MG63 (cell line): ENCODE measurements around the gene MYCBPAP. TPM values are rescaled to one million over a fixed set of nuclear protein-coding genes. Genes with fewer than 3 reads are reported as not detected.

Experiments used
- DNase-seq: peaks from one replicate; pipeline ENCODE4 v3.0.0-alpha.2; 2020
- H3K27me3 ChIP-seq: fragments of 250-450 bp; sonication (Bioruptor Pico); 2 replicates; pipeline ENCODE4 v1.5.1; 2020; ENCODE audit warnings: mild to moderate bottlenecking, moderate library complexity
- H3K36me3 ChIP-seq: fragments of 250-450 bp; sonication (Bioruptor Pico); 2 replicates; pipeline ENCODE4 v1.5.1; 2020; ENCODE audit warnings: mild to moderate bottlenecking, moderate library complexity
- H3K4me3 ChIP-seq: fragments of 250-450 bp; sonication (Bioruptor Pico); 2 replicates; pipeline ENCODE4 v1.5.1; 2020; ENCODE audit warnings: mild to moderate bottlenecking, moderate library complexity
- H3K9me3 ChIP-seq: fragments of 250-450 bp; sonication (Bioruptor Pico); 2 replicates; pipeline ENCODE4 v1.5.1; 2020; ENCODE audit warnings: mild to moderate bottlenecking, moderate library complexity
- total RNA-seq: library from RNA; depleted of rRNA; stranded (reverse); fragments of >200 nt; shearing (Covaris generic); gene quantifications from 2 replicates; pipeline ENCODE4 v1.2.3, GENCODE V29; 2014; ENCODE audit warnings: low replicate concordance

Gene MYCBPAP
- total RNA-seq, 1 experiment from 2014 or later = not detected

DNA sequence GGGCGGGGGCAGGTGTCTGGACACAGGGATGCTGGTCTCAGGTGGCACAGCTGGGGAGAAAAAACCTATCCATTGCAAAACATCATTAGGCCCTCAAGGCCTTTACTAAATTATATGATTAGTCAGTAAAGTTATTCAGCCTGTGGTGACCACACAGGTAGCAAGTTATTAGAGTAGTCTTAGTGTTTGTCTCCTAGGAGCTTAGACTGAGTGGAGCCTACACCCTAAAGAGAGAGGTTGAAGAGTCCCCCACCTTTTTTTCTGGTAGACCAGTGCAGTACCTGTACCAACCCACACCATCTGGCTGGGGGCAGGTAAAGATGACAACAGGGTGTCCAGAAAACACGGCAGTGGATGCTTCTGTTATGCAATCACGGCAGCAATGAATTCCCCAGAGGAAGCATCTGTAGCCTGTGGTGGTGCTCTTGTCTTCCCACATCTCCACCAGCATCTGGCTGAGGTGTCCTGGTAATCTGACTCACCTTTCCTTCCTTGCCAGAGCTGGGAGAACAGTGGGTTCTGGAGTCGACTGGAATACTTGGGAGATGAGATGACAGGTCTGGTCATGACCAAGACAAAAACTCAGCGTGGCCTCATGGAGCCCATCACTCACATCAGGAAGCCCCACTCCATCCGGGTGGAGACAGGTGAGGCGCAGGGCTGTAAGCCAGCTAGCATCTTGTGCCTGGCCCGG, 11.0 kb downstream of the MYCBPAP start:
- Histone ChIP-seq H3K27me3 (no peaks in the 10 kb centered on the region), H3K4me3 (no peak overlapping the region), H3K9me3 (no peaks in the 10 kb centered on the region), H3K36me3 (no peaks in the 10 kb centered on the region)
- DNase-seq = no peak

DNA sequence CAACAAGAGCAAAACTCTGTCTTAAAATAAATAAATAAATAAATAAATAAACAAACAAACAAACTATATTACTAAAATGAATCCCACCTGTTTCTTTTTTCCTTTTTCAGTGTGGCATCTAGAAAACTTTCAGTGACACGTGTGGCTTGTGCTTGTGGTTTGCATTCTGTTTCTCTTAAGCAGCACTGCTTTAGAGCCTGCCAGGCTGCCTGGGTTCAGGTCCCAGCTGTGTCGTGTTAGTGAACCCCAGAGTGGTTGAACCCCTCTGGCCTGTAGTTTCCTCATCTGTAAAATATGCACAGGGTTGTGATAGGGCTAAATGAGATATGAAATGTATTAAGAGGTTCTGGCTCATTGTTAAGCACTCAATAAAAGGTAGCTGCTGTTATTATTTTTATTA, 12.2 kb downstream of the MYCBPAP start:
- no peak for DNase-seq
- Histone ChIP-seq H3K36me3 (no peaks in the 10 kb centered on the region), H3K27me3 (no peaks in the 10 kb centered on the region), H3K9me3 (no peaks in the 10 kb centered on the region), H3K4me3 (no peak overlapping the region)

- DNase-seq = no peak
- Histone ChIP-seq H3K36me3 (no peaks in the 10 kb centered on the region), H3K4me3 (no peak overlapping the region), H3K9me3 (no peaks in the 10 kb centered on the region), H3K27me3 (no peaks in the 10 kb centered on the region)
Observed at GRCh38 chr17:50521514-50521913, 13.3 kb downstream of the MYCBPAP start.

GRCh38 chr17:50522766-50523165, 14.5 kb downstream of the MYCBPAP start:
- no peaks in the 10 kb centered on the region for H3K36me3 ChIP-seq
- no peaks in the 10 kb centered on the region for H3K27me3 ChIP-seq
- H3K4me3 ChIP-seq = no peak overlapping the region
- DNase-seq = no peak
- H3K9me3 ChIP-seq = no peaks in the 10 kb centered on the region

- Histone ChIP-seq H3K27me3 (no peaks in the 10 kb centered on the region), H3K9me3 (no peaks in the 10 kb centered on the region), H3K4me3 (no peak overlapping the region), H3K36me3 (no peaks in the 10 kb centered on the region)
- DNase-seq = no peak
Observed at GRCh38 chr17:50523208-50523607, 15.0 kb downstream of the MYCBPAP start.

GRCh38 chr17:50524838-50525237, 16.6 kb downstream of the MYCBPAP start:
- Histone ChIP-seq H3K36me3 (no peaks in the 10 kb centered on the region), H3K4me3 (no peak overlapping the region), H3K27me3 (no peaks in the 10 kb centered on the region), H3K9me3 (no peaks in the 10 kb centered on the region)
- DNase-seq = no peak

GRCh38 chr17:50527155-50527762, 19.0 kb downstream of the MYCBPAP start:
- no peak for DNase-seq
- H3K36me3 ChIP-seq = no peaks in the 10 kb centered on the region
- H3K4me3 ChIP-seq = no peak overlapping the region
- H3K27me3 ChIP-seq = peaks cover 5% of the 10 kb centered on the region
- H3K9me3 ChIP-seq = no peaks in the 10 kb centered on the region

DNA sequence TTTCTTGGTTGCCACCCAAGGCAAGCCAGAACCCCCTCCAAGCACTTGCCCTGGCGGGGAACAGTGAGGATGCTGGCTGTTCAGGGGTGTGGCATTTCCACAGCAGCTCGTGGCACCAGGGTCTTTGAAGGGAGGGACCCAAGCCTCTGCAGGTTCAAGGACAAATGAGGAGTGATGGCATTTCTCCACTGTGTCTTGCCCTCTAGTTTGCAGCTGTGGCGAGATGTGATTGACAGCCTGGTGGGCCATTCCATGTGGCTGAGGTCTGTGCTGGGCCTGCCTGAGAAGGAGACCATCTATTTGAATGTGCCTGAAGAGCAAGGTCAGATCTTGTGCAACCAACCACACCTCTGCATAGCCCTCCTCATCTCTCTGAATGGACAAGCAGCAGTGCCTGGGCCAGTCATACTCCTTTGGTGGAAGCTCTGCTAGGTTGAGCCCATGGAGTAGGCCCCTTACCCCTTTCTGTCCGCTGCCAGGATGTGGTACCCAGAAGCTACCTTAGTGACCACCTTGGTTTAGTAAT, 19.8 kb downstream of the MYCBPAP start:
- H3K4me3 ChIP-seq = no peak overlapping the region
- no peak for DNase-seq
- H3K36me3 ChIP-seq = no peaks in the 10 kb centered on the region
- no peaks in the 10 kb centered on the region for H3K9me3 ChIP-seq
- H3K27me3 ChIP-seq = peaks cover 13% of the 10 kb centered on the region

DNA sequence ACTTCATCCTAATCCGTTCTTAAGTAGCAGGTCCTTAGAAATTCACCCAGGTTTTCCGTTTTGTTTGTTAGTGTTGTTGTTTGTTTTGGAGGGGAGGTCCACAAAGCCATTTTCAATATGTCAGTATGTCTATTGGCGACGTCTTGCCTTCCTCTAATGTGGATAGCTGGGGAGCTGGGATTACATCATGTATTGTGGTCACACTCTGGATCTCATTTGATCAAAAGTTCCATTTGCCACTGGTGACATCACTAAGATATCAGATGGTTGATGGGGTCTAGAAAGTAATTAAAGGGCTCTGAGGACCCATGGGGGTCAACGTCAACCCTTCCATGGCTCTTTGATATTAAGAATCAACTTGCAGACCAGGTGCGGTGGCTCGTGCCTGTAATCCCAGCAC, 21.6 kb downstream of the MYCBPAP start:
- Histone ChIP-seq H3K9me3 (no peaks in the 10 kb centered on the region), H3K36me3 (no peaks in the 10 kb centered on the region), H3K4me3 (no peak overlapping the region), H3K27me3 (peaks cover 15% of the 10 kb centered on the region)
- DNase-seq = no peak

GRCh38 chr17:50531428-50532025, 23.3 kb downstream of the MYCBPAP start:
- H3K4me3 ChIP-seq = no peak overlapping the region
- H3K9me3 ChIP-seq = no peaks in the 10 kb centered on the region
- DNase-seq = no peak
- H3K27me3 ChIP-seq = peaks cover 15% of the 10 kb centered on the region
- no peaks in the 10 kb centered on the region for H3K36me3 ChIP-seq

DNA sequence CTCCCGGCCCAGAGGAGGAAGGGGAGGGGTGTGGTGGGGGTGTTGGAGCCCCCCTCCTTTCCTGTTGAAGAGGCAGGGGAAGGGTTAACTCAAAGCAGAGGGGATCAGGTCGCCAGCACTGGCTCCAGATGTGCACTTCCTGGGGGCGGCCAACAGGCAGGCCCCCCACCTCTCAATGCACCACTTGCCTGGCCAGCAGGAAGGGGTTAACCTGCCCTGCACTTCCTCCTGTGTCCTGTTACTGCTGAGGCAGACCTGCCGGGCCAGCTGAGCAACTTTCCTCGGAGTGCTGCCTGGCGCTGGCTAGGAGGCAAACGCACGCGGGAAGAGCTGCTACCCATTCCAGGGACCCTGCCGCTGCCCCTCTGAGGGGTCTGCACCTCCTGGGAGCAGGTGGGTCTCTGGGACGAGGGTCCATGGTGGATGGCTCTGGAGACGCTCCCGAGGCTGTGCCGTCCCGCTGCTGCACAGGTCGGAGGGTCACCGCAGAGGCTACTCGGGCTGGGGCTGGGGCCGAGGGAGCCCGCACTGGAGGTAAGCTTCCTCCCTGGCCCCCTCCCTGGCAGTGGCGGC, 24.3 kb downstream of the MYCBPAP start, which contains the start of gene EPN3:
TSS of gene EPN3 (plus strand) at position 284 of the 573 bp plus-strand sequence. CDS start 3,822 bp downstream, outside the sequence.
- DNase-seq = no peak

DNA sequence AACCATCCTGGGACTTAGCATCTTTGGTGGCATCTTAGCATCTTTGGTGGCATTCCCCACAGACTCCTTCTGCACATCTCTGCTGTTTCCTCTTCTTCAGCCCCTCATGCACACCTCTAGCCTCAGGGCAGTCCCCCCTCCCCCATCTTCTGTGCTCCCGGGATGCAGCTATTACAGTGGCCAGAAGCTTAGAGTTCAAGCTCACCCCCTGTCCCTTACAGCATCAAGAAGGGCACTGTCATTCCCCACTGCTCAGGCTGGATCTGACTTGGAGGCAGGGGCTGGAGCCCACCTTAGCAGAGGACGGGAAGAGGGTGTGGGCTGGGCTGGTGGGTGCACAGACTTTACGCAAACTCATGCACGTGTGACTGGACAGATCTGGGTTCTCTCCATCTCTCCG, 24.9 kb downstream of the MYCBPAP start:
- Histone ChIP-seq H3K27me3 (peaks cover 15% of the 10 kb centered on the region), H3K36me3 (no peaks in the 10 kb centered on the region), H3K9me3 (no peaks in the 10 kb centered on the region), H3K4me3 (no peak overlapping the region)
- DNase-seq = no peak

More for the DNA sequence above, 24.3 kb downstream of the MYCBPAP start, which contains the start of gene EPN3:
- H3K36me3 ChIP-seq = no peaks in the 10 kb centered on the region
- H3K4me3 ChIP-seq = no peak within 1 kb of the TSS
- no peaks in the 10 kb centered on the region for H3K9me3 ChIP-seq
- peaks cover 15% of the 10 kb centered on the region for H3K27me3 ChIP-seq

DNA sequence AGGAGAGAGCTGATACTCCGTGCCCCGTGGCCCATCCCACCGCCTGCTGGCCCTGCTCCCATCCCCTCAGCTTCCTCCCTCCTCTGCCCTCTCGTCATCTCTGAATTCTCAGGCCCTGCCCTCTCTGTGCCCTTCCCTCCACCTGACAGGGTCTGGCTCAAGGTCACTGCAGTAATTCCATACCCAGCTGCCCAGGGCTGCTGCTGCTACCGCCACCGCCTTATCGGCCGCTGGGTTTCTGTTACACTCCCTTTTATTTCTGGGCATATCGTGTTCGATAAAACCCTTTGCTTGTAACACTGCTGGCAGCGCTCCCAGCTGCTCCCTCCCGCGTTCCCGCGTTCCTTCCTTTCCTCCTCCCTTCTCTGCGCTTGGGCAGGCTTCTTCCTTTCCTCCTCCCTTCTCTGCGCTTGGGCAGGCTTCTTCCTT, 25.5 kb downstream of the MYCBPAP start:
- H3K27me3 ChIP-seq = peaks cover 15% of the 10 kb centered on the region
- H3K4me3 ChIP-seq = no peak overlapping the region
- no peak for DNase-seq
- no peaks in the 10 kb centered on the region for H3K9me3 ChIP-seq
- no peaks in the 10 kb centered on the region for H3K36me3 ChIP-seq

- H3K4me3 ChIP-seq = no peak overlapping the region
Observed at GRCh38 chr17:50534222-50534978, 26.2 kb downstream of the MYCBPAP start.

DNA sequence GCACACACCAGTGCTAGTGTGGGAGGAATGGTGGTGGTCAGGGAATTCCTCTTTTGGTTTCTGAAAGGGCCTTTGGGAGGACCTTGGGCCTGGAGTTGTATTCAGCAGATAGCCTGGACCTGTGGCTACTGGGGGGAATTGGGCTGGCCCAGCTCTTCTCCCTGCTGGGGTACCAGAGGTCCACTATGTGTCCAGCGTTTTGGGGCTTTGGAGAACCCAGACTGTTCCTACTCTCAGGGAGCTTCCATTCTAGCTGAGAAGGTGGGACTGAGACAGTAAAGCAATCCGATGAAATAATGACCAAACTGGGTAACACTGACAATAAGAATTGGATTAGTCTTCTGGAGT, 26.7 kb downstream of the MYCBPAP start:
- H3K36me3 ChIP-seq = no peaks in the 10 kb centered on the region
- no peak for DNase-seq
- no peak overlapping the region for H3K4me3 ChIP-seq
- H3K27me3 ChIP-seq = peaks cover 14% of the 10 kb centered on the region
- no peaks in the 10 kb centered on the region for H3K9me3 ChIP-seq

More at GRCh38 chr17:50534222-50534978, 26.2 kb downstream of the MYCBPAP start:
- Histone ChIP-seq H3K9me3 (no peaks in the 10 kb centered on the region), H3K36me3 (no peaks in the 10 kb centered on the region), H3K27me3 (peaks cover 15% of the 10 kb centered on the region)
- DNase-seq = no peak

DNA sequence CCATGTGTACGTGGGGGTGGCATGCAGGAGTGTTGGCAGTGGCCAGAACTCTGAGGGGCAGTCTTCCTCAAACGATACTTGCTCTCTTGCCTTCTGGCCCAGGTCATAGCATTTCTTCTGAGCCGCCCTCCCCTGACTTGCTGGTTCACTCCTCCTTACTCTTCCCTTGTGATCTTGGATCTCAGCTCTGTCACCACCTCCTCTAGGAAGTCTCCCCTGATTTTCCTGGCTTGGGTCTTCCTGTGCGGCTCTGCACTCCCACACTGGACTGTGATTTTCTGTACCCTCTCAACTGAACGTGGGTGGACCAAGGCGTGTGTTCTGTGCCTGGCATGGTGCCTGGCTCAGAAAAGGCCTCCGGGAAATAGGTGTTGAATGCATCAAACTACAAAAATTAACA, 27.2 kb downstream of the MYCBPAP start:
- Histone ChIP-seq H3K27me3 (peaks cover 11% of the 10 kb centered on the region), H3K9me3 (no peaks in the 10 kb centered on the region), H3K36me3 (no peaks in the 10 kb centered on the region), H3K4me3 (no peak overlapping the region)
- DNase-seq = no peak
